WTC11 (cell line): ENCODE data around the gene SLC39A7. TPM values are rescaled to one million over a fixed set of nuclear protein-coding genes. Genes with fewer than 3 reads are reported as not detected.

ENCODE experiments used
- ATAC-seq: fragments of 200-7000 bp; cut with Tn5 transposase; 2 replicates; pipeline ENCODE4 v1.10.0; 2021; ENCODE audit warnings: mild to moderate bottlenecking, moderate library complexity
- CTCF ChIA-PET: fragments of 300-600 bp; sonication (Branson Sonifier 250); formaldehyde crosslinking; loops from one replicate; lab custom pipeline; 2021; ENCODE audit warnings: antibody characterized with exemption; lab: Charles Lee
- POLR2A ChIA-PET: fragments of 350-600 bp; sonication (Branson Sonifier 250); formaldehyde crosslinking; loops from one replicate; lab custom pipeline; 2021; ENCODE audit warnings: antibody characterized with exemption; lab: Charles Lee
- DNase-seq: peaks from one replicate; pipeline ENCODE4 v3.0.0; 2021; ENCODE audit warnings: low spot score
- H3K27ac Mint-ChIP-seq: 2 replicates; pipeline ENCODE4 v1.8.0; 2021; ENCODE audit warnings: mixed read lengths
- H3K27me3 Mint-ChIP-seq: 2 replicates; pipeline ENCODE4 v1.8.0; 2021; ENCODE audit warnings: low read depth, mild to moderate bottlenecking, moderate library complexity, mixed read lengths
- H3K36me3 Mint-ChIP-seq: 2 replicates; pipeline ENCODE4 v1.8.0; 2021; ENCODE audit warnings: mixed read lengths
- H3K4me1 Mint-ChIP-seq: 2 replicates; pipeline ENCODE4 v1.8.0; 2022; ENCODE audit warnings: mixed read lengths
- H3K4me3 Mint-ChIP-seq: 2 replicates; pipeline ENCODE4 v1.8.0; 2021; ENCODE audit warnings: mild to moderate bottlenecking, moderate library complexity, mixed read lengths
- H3K9me3 Mint-ChIP-seq: 2 replicates; pipeline ENCODE4 v1.8.0; 2021; ENCODE audit warnings: mixed read lengths
- ARID4B ChIP-seq: sonication (generic); formaldehyde crosslinking; IDR thresholded peaks from 2 replicates; pipeline ENCODE4 v1.8.0; 2023; ENCODE audit warnings: missing genetic modification reagents, mild to moderate bottlenecking, borderline replicate concordance
- ATF1 ChIP-seq: sonication (generic); formaldehyde crosslinking; IDR thresholded peaks from 2 replicates; pipeline ENCODE4 v1.8.1; 2023; ENCODE audit warnings: mild to moderate bottlenecking, moderate library complexity, missing genetic modification reagents
- ATF3 ChIP-seq: sonication (generic); formaldehyde crosslinking; conservative IDR thresholded peaks from 2 replicates; pipeline ENCODE4 v1.8.1; 2022; ENCODE audit warnings: mild to moderate bottlenecking, missing genetic modification reagents
- E2F5 ChIP-seq: sonication (generic); formaldehyde crosslinking; IDR thresholded peaks from 2 replicates; pipeline ENCODE4 v1.8.1; 2022; ENCODE audit warnings: mild to moderate bottlenecking, moderate library complexity, missing genetic modification reagents
- FOXK1 ChIP-seq: sonication (generic); formaldehyde crosslinking; IDR thresholded peaks from 2 replicates; pipeline ENCODE4 v1.8.0; 2022; ENCODE audit warnings: mild to moderate bottlenecking, moderate library complexity, missing genetic modification reagents
- GABPB1 ChIP-seq: sonication (generic); formaldehyde crosslinking; IDR thresholded peaks from 2 replicates; pipeline ENCODE4 v1.8.1; 2023; ENCODE audit warnings: mild to moderate bottlenecking, missing genetic modification reagents
- IRF2 ChIP-seq: sonication (generic); formaldehyde crosslinking; IDR thresholded peaks from 2 replicates; pipeline ENCODE4 v1.8.0; 2022; ENCODE audit warnings: low read depth, missing genetic modification reagents, borderline replicate concordance
- NFYB ChIP-seq: sonication (generic); formaldehyde crosslinking; conservative IDR thresholded peaks from 2 replicates; pipeline ENCODE4 v1.8.0; 2022; ENCODE audit warnings: low read depth, missing genetic modification reagents
- PRDM15 ChIP-seq: sonication (generic); formaldehyde crosslinking; IDR thresholded peaks from 2 replicates; pipeline ENCODE4 v1.8.0; 2022; ENCODE audit warnings: missing genetic modification reagents
- TEAD4 ChIP-seq: sonication (generic); formaldehyde crosslinking; IDR thresholded peaks from 2 replicates; pipeline ENCODE4 v1.8.0; 2022; ENCODE audit warnings: mild to moderate bottlenecking, missing genetic modification reagents
- USF2 ChIP-seq: sonication (generic); formaldehyde crosslinking; IDR thresholded peaks from 2 replicates; pipeline ENCODE4 v1.8.1; 2023; ENCODE audit warnings: mild to moderate bottlenecking, missing genetic modification reagents, moderate library complexity
- ZNF219 ChIP-seq: sonication (generic); formaldehyde crosslinking; IDR thresholded peaks from 2 replicates; pipeline ENCODE4 v1.8.0; 2023; ENCODE audit warnings: missing genetic modification reagents, mild to moderate bottlenecking, borderline replicate concordance
- ZNF263 ChIP-seq: sonication (generic); formaldehyde crosslinking; IDR thresholded peaks from 2 replicates; pipeline ENCODE4 v1.8.1; 2022; ENCODE audit warnings: low read depth, mild to moderate bottlenecking, moderate library complexity, missing genetic modification reagents
- ZNF317 ChIP-seq: sonication (generic); formaldehyde crosslinking; IDR thresholded peaks from 2 replicates; pipeline ENCODE4 v1.8.1; 2023; ENCODE audit warnings: low read depth, mild to moderate bottlenecking, moderate library complexity, missing genetic modification reagents, borderline replicate concordance
- ZNF425 ChIP-seq: fragments of 250-450 bp; sonication (Bioruptor Pico); conservative IDR thresholded peaks from 2 replicates; pipeline ENCODE4 v1.9.0; 2021; ENCODE audit warnings: mild to moderate bottlenecking
- total RNA-seq: library from RNA; stranded (reverse); gene quantifications from 3 replicates; pipeline ENCODE4 v1.2.3, GENCODE V29; 2021

The SLC39A7 gene
- total RNA-seq, 1 experiment from 2014 or later, result 163 TPM

- H3K4me1 Mint-ChIP-seq, result 0 out of 2 replicates have a peak, but pooled peaks cover 3% of the 10 kb centered on the region
- no peak overlapping the region for H3K27ac Mint-ChIP-seq
- H3K9me3 Mint-ChIP-seq, result no peaks in the 10 kb centered on the region
- H3K27me3 Mint-ChIP-seq, result peaks cover 11% of the 10 kb centered on the region; the same call in 1 of the 2 replicates
- no peaks in the 10 kb centered on the region for H3K36me3 Mint-ChIP-seq
- no peak overlapping the region for H3K4me3 Mint-ChIP-seq
- ChIA-PET CTCF (interaction anchor here (1.1 to 3.5 kb wide), 3 partner anchors 14 to 73 kb away, joined by 3 to 55 read pairs (median 4); no protein-coding TSS in a partner anchor), POLR2A (no interaction called here)
- TF ChIP-seq ZNF425 (CRISPR knock-in tag) (no peak), ARID4B (CRISPR knock-in tag) (no peak), E2F5 (no peak)
- ATAC-seq (peak; percentile 63), DNase-seq (no peak)
Observed at GRCh38 chr6:33175436-33176069, 25.1 kb upstream of the SLC39A7 start.

- DNase-seq, result no peak
- POLR2A ChIA-PET, result no interaction called here
- H3K27me3 Mint-ChIP-seq, result peaks cover 11% of the 10 kb centered on the region; the same call in 1 of the 2 replicates
- no peak overlapping the region for H3K4me3 Mint-ChIP-seq
- no peaks in the 10 kb centered on the region for H3K9me3 Mint-ChIP-seq
- TF ChIP-seq FOXK1 (CRISPR knock-in tag) (no peak), PRDM15 (no peak), GABPB1 (CRISPR knock-in tag) (no peak), ZNF219 (no peak), IRF2 (CRISPR knock-in tag) (no peak), ATF3 (CRISPR knock-in tag) (no peak), USF2 (no peak), TEAD4 (CRISPR knock-in tag) (no peak), ATF1 (no peak), NFYB (CRISPR knock-in tag) (no peak), ZNF425 (CRISPR knock-in tag) (no peak), ZNF317 (CRISPR knock-in tag) (no peak), ZNF263 (CRISPR knock-in tag) (no peak)
- ATAC-seq, result no peak
- no peak overlapping the region for H3K27ac Mint-ChIP-seq
- CTCF ChIA-PET, result interaction anchor here (1.1 kb wide), 1 partner anchor 71 kb away, joined by 3 read pairs; no protein-coding TSS in a partner anchor
- H3K36me3 Mint-ChIP-seq, result no peaks in the 10 kb centered on the region
- H3K4me1 Mint-ChIP-seq, result 0 out of 2 replicates have a peak, but pooled peaks cover 3% of the 10 kb centered on the region
Observed at GRCh38 chr6:33176906-33177305, 23.8 kb upstream of the SLC39A7 start.
